ENCODE measurements around the gene ALPG.
"Not testable (repeated sequence)": the region's sequence is repeated elsewhere in the genome, so short reads cannot be mapped to it uniquely, and the experiment has no call there.

Gene ALPG

GRCh38 chr2:232363784-232364615 is 42.6 kb upstream of the ALPG start:
- peak; percentile 83 to 92 for DNase-seq
- H3K79me1 ChIP-seq (ENCODE audit: low read length), result no peaks in the 10 kb centered on the region
- H3K27ac ChIP-seq (ENCODE audit: low read depth, low read length), result no peak overlapping the region
- H3K36me3 ChIP-seq (ENCODE audit: control insufficient read depth in 1 of 2, insufficient read depth in 2 of 2, low read length in 2 of 2), result no peaks in the 10 kb centered on the region
- no peak overlapping the region for H3K14ac ChIP-seq (ENCODE audit: low read length)
- H3K9ac ChIP-seq (ENCODE audit: low read length), result no peak overlapping the region
- H3K4ac ChIP-seq (ENCODE audit: low read depth, low read length), result no peak overlapping the region
- peaks cover 2% of the 10 kb centered on the region for H3K9me3 ChIP-seq (ENCODE audit: insufficient read depth, low read depth, low read length)
- WGBS (ENCODE audit: extremely low coverage, insufficient coverage, insufficient read length), result no CpG with 5 or more reads among the region's 14 CpGs
- H3K27me3 ChIP-seq (ENCODE audit: insufficient read depth, low read length), result no peaks in the 10 kb centered on the region
- H2BK12ac ChIP-seq (ENCODE audit: low read length), result no peak overlapping the region
- H4K91ac ChIP-seq (ENCODE audit: low read depth, low read length), result no peak overlapping the region
- no peak overlapping the region for H3K18ac ChIP-seq (ENCODE audit: low read length)
- H2BK120ac ChIP-seq (ENCODE audit: insufficient read depth, low read length, poor library complexity), result no peak overlapping the region
- no peak overlapping the region for H4K12ac ChIP-seq (ENCODE audit: low read depth, low read length)
- H2BK5ac ChIP-seq (ENCODE audit: low read depth, low read length, poor library complexity), result no peak overlapping the region
- H3K4me1 ChIP-seq (ENCODE audit: control insufficient read depth in 1 of 2, insufficient read depth in 2 of 2, low read length in 2 of 2), result peaks cover 5 to 11% of the 10 kb centered on the region in 2 experiments
- H2AK5ac ChIP-seq (ENCODE audit: low read length), result no peak overlapping the region
- no peak overlapping the region for H3K23ac ChIP-seq (ENCODE audit: low read length)
- H2AFZ ChIP-seq (ENCODE audit: insufficient read depth, low read length, poor library complexity), result no peak overlapping the region
- H4K8ac ChIP-seq (ENCODE audit: low read depth, low read length), result no peak overlapping the region
- H3K79me2 ChIP-seq (ENCODE audit: control insufficient read depth, insufficient read depth, low read length, poor library complexity), result no peaks in the 10 kb centered on the region
- no peak overlapping the region for H3K4me2 ChIP-seq (ENCODE audit: low read length)
- H3K4me3 ChIP-seq (ENCODE audit: low read depth, low read length), result no peak overlapping the region

- no CpG with 5 or more reads among the region's 18 CpGs for WGBS (ENCODE audit: extremely low coverage, insufficient coverage, insufficient read length)
- not testable (repeated sequence) for H2BK120ac ChIP-seq (ENCODE audit: insufficient read depth, low read length, poor library complexity)
These were observed 41.6 kb upstream of the ALPG start for GRCh38 chr2:232364806-232365594.

GRCh38 chr2:232365621-232366321 is 40.9 kb upstream of the ALPG start:
- Histone ChIP-seq H3K79me2 (ENCODE audit: control insufficient read depth, insufficient read depth, low read length, poor library complexity) (no peaks in the 10 kb centered on the region), H3K18ac (ENCODE audit: low read length) (no peak overlapping the region), H3K4me2 (ENCODE audit: low read length) (no peak overlapping the region), H3K27ac (ENCODE audit: low read depth, low read length) (no peak overlapping the region), H3K14ac (ENCODE audit: low read length) (no peak overlapping the region), H3K27me3 (ENCODE audit: insufficient read depth, low read length) (no peaks in the 10 kb centered on the region), H3K4ac (ENCODE audit: low read depth, low read length) (no peak overlapping the region), H2AK5ac (ENCODE audit: low read length) (no peak overlapping the region), H4K91ac (ENCODE audit: low read depth, low read length) (no peak overlapping the region), H3K36me3 (ENCODE audit: control insufficient read depth in 1 of 2, insufficient read depth in 2 of 2, low read length in 2 of 2) (no peaks in the 10 kb centered on the region), H3K79me1 (ENCODE audit: low read length) (no peaks in the 10 kb centered on the region), H2BK120ac (ENCODE audit: insufficient read depth, low read length, poor library complexity) (no peak overlapping the region), H3K9me3 (ENCODE audit: insufficient read depth, low read depth, low read length) (peaks cover 2% of the 10 kb centered on the region), H3K4me3 (ENCODE audit: low read depth, low read length) (no peak overlapping the region), H3K9ac (ENCODE audit: low read length) (no peak overlapping the region), H4K8ac (ENCODE audit: low read depth, low read length) (no peak overlapping the region), H3K23ac (ENCODE audit: low read length) (no peak overlapping the region), H2BK12ac (ENCODE audit: low read length) (no peak overlapping the region), H2BK5ac (ENCODE audit: low read depth, low read length, poor library complexity) (no peak overlapping the region), H2AFZ (ENCODE audit: insufficient read depth, low read length, poor library complexity) (no peak overlapping the region), H4K12ac (ENCODE audit: low read depth, low read length) (no peak overlapping the region), H3K4me1 (ENCODE audit: control insufficient read depth in 1 of 2, insufficient read depth in 2 of 2, low read length in 2 of 2) (peaks cover 5 to 11% of the 10 kb centered on the region in 2 experiments)
- DNase-seq, result peak; percentile 70 to 89
- no CpG with 5 or more reads among the region's 20 CpGs for WGBS (ENCODE audit: extremely low coverage, insufficient coverage, insufficient read length)

More at GRCh38 chr2:232364806-232365594, 41.6 kb upstream of the ALPG start:
- not testable (repeated sequence) for H3K4me2 ChIP-seq (ENCODE audit: low read length); H3K79me2 ChIP-seq (ENCODE audit: control insufficient read depth, insufficient read depth, low read length, poor library complexity); H3K14ac ChIP-seq (ENCODE audit: low read length); H3K4me3 ChIP-seq (ENCODE audit: low read depth, low read length); H3K23ac ChIP-seq (ENCODE audit: low read length); H3K27me3 ChIP-seq (ENCODE audit: insufficient read depth, low read length); H3K79me1 ChIP-seq (ENCODE audit: low read length); H2AFZ ChIP-seq (ENCODE audit: insufficient read depth, low read length, poor library complexity); H2AK5ac ChIP-seq (ENCODE audit: low read length); H3K27ac ChIP-seq (ENCODE audit: low read depth, low read length); H4K8ac ChIP-seq (ENCODE audit: low read depth, low read length); H3K4ac ChIP-seq (ENCODE audit: low read depth, low read length); H3K9ac ChIP-seq (ENCODE audit: low read length); H4K12ac ChIP-seq (ENCODE audit: low read depth, low read length); H3K18ac ChIP-seq (ENCODE audit: low read length); H3K9me3 ChIP-seq (ENCODE audit: insufficient read depth, low read depth, low read length); DNase-seq; H2BK5ac ChIP-seq (ENCODE audit: low read depth, low read length, poor library complexity); H3K36me3 ChIP-seq (ENCODE audit: control insufficient read depth in 1 of 2, insufficient read depth in 2 of 2, low read length in 2 of 2); H2BK12ac ChIP-seq (ENCODE audit: low read length); H4K91ac ChIP-seq (ENCODE audit: low read depth, low read length)
- peaks cover 5 to 11% of the 10 kb centered on the region in 2 experiments for H3K4me1 ChIP-seq (ENCODE audit: control insufficient read depth in 1 of 2, insufficient read depth in 2 of 2, low read length in 2 of 2)

GRCh38 chr2:232366461-232366860 is 40.2 kb upstream of the ALPG start:
- not testable (repeated sequence) for DNase-seq; H3K9me3 ChIP-seq (ENCODE audit: insufficient read depth, low read depth, low read length); H3K79me2 ChIP-seq (ENCODE audit: control insufficient read depth, insufficient read depth, low read length, poor library complexity); H3K79me1 ChIP-seq (ENCODE audit: low read length); H2AK5ac ChIP-seq (ENCODE audit: low read length); H3K9ac ChIP-seq (ENCODE audit: low read length); H2AFZ ChIP-seq (ENCODE audit: insufficient read depth, low read length, poor library complexity); H3K27ac ChIP-seq (ENCODE audit: low read depth, low read length); H4K12ac ChIP-seq (ENCODE audit: low read depth, low read length); H2BK5ac ChIP-seq (ENCODE audit: low read depth, low read length, poor library complexity); H3K4ac ChIP-seq (ENCODE audit: low read depth, low read length); H4K91ac ChIP-seq (ENCODE audit: low read depth, low read length); H3K18ac ChIP-seq (ENCODE audit: low read length); H2BK12ac ChIP-seq (ENCODE audit: low read length); H3K23ac ChIP-seq (ENCODE audit: low read length); H4K8ac ChIP-seq (ENCODE audit: low read depth, low read length); H3K36me3 ChIP-seq (ENCODE audit: control insufficient read depth in 1 of 2, insufficient read depth in 2 of 2, low read length in 2 of 2); H3K27me3 ChIP-seq (ENCODE audit: insufficient read depth, low read length); H2BK120ac ChIP-seq (ENCODE audit: insufficient read depth, low read length, poor library complexity); H3K4me2 ChIP-seq (ENCODE audit: low read length); H3K4me3 ChIP-seq (ENCODE audit: low read depth, low read length); H3K14ac ChIP-seq (ENCODE audit: low read length)
- WGBS (ENCODE audit: extremely low coverage, insufficient coverage, insufficient read length), result no CpG with 5 or more reads among the region's 23 CpGs
- peaks cover 5 to 11% of the 10 kb centered on the region in 2 experiments for H3K4me1 ChIP-seq (ENCODE audit: control insufficient read depth in 1 of 2, insufficient read depth in 2 of 2, low read length in 2 of 2)
